ENCODE results near the gene LGALS4.
"Not testable (repeated sequence)": the region's sequence is repeated elsewhere in the genome, so short reads cannot be mapped to it uniquely, and the experiment has no call there.

- TF ChIP-seq CTCF, POLR2A, POLR2AphosphoS5 (IDR thresholded peaks at IDR 0.05): not testable (repeated sequence)
Measured at GRCh38 chr19:38790507-38791403, 22.0 kb downstream of the LGALS4 start.
